ENCODE results near the gene NINJ1. TPM values are rescaled to one million over a fixed set of nuclear protein-coding genes. Genes with fewer than 3 reads are reported as not detected.

NINJ1 gene
- total and polyA plus RNA-seq, 2 of the 4 experiments (the other 2 are of a cell fraction): 21.9 to 38.8 TPM

DNA sequence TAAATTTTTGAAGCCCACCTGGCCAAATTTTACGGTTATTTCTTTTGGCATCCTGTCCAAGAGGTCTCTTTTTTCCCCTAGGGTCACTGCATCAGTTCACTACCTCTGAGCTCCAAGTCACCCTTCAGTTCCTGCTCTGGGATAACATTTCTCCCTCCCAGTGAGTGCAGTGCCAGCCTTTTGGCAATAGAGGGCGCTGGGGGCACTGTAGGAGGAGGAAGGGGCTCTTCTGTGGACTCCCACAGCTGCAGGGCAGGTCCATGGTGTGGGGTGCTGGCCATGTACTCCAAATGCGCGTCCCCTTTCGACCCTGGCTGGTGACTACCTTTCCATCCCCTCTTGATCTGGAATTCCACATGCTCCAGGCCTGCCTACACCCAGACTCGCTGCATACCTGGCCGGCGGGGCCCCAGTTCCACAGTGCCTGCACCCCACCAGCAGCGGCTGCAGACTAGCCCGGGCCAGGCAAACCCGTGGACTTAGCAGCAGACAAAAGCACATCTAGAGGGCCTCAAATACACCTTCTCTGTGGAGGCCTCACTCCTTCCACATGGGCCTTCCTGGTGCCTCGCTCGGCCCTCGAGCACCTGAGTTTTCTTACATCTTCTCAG lies 20.3 kb upstream of the NINJ1 start:
- BruUV-seq (replicated peaks): no TSS peak
- no peak overlapping the region for H4K5ac ChIP-seq (ENCODE audit: low read depth, low read length)
- H3K27ac ChIP-seq (ENCODE audit: insufficient read depth, low read length): no peak overlapping the region
- H3K4me3 ChIP-seq (ENCODE audit: insufficient read depth, low read depth, low read length): no peak overlapping the region
- ChIA-PET POLR2A (ENCODE audit: unreplicated experiment) (no interaction called here), CTCF (interaction anchor here (0.5 to 1.3 kb wide), 3 partner anchors 12 to 412 kb away, joined by 3 to 5 read pairs (median 4); no protein-coding TSS in a partner anchor)
- in situ Hi-C loops (cut with MboI; ENCODE audit: low sequenced_read_pairs) (loop anchor here (25.0 kb wide), 1 partner anchor 808 kb away; the partner anchor contains the start of gene BARX1), intact Hi-C loops (cut with micrococcal nuclease) (loop anchor here (5.0 kb wide), 1 partner anchor 47 kb away; no protein-coding TSS in a partner anchor), dilution Hi-C loops (cut with HindIII; ENCODE audit: low sequenced_read_pairs, unreplicated experiment) (no loop called here)
- H3K36me3 ChIP-seq (ENCODE audit: control insufficient read depth, insufficient read depth, low read length): no peaks in the 10 kb centered on the region
- no peaks in the 10 kb centered on the region for H3K9me3 ChIP-seq (ENCODE audit: control insufficient read depth, insufficient read depth, low read length)
- H4K8ac ChIP-seq (ENCODE audit: low read depth in 2 of 2, low read length in 2 of 2): no peak overlapping the region
- H3K79me1 ChIP-seq (ENCODE audit: low read depth in 1 of 2, low read length in 2 of 2): no peaks in the 10 kb centered on the region; a peak in 1 of 4 replicates
- H3K4me1 ChIP-seq (ENCODE audit: control insufficient read depth, insufficient read depth, low read length): no peaks in the 10 kb centered on the region
- H3K27me3 ChIP-seq (ENCODE audit: control insufficient read depth, insufficient read depth, low read length): no peaks in the 10 kb centered on the region
- ATAC-seq (ENCODE audit: low read depth) (peak; percentile 57), DNase-seq (no peak)
- H3K18ac ChIP-seq (ENCODE audit: low read depth, low read length): no peak overlapping the region
- no peak overlapping the region for H3K9ac ChIP-seq (ENCODE audit: low read depth, low read length)
- no peak overlapping the region for H2AK5ac ChIP-seq (ENCODE audit: low read depth, low read length)
- no peak overlapping the region for H2BK120ac ChIP-seq (ENCODE audit: low read depth, low read length)
- no peak overlapping the region for H3K4ac ChIP-seq (ENCODE audit: low read depth, low read length)
- TF ChIP-seq RAD21 (IDR thresholded peaks at IDR 0.05; ENCODE audit: low read length) (peak; percentile 32; the same call in 1 of the 2 replicates), FOS (IDR thresholded peaks at IDR 0.05; ENCODE audit: low read depth, low read length) (no peak), MXI1 (IDR thresholded peaks at IDR 0.05; ENCODE audit: borderline replicate concordance, low read depth, low read length) (no peak), CHD1 (IDR thresholded peaks at IDR 0.05; ENCODE audit: low read depth, low read length) (no peak), SMC3 (IDR thresholded peaks at IDR 0.05; ENCODE audit: low read depth, low read length) (peak; percentile 8; the same call in 1 of the 2 replicates), MAFK (IDR thresholded peaks at IDR 0.05; ENCODE audit: low read depth, low read length) (no peak), NFE2L2 (IDR thresholded peaks at IDR 0.05; ENCODE audit: low read depth, low read length) (no peak), RCOR1 (IDR thresholded peaks at IDR 0.05; ENCODE audit: insufficient replicate concordance, low read length) (no peak), POLR2A (IDR thresholded peaks at IDR 0.05; ENCODE audit: low read depth, low read length) (no peak), MAZ (IDR thresholded peaks at IDR 0.05; ENCODE audit: borderline replicate concordance, low read depth, low read length) (no peak), BHLHE40 (IDR thresholded peaks at IDR 0.05; ENCODE audit: low read depth, low read length) (no peak), RFX5 (IDR thresholded peaks at IDR 0.05; ENCODE audit: low read depth, low read length) (no peak), CEBPB (IDR thresholded peaks at IDR 0.05; ENCODE audit: low read depth, low read length) (no peak)
- TF ChIP-seq, protein P1, sequence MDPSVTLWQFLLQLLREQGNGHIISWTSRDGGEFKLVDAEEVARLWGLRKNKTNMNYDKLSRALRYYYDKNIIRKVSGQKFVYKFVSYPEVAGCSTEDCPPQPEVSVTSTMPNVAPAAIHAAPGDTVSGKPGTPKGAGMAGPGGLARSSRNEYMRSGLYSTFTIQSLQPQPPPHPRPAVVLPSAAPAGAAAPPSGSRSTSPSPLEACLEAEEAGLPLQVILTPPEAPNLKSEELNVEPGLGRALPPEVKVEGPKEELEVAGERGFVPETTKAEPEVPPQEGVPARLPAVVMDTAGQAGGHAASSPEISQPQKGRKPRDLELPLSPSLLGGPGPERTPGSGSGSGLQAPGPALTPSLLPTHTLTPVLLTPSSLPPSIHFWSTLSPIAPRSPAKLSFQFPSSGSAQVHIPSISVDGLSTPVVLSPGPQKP (IDR thresholded peaks at IDR 0.05; ENCODE audit: borderline replicate concordance, low read depth, low read length): no peak
- TF ChIP-seq, protein P2, sequence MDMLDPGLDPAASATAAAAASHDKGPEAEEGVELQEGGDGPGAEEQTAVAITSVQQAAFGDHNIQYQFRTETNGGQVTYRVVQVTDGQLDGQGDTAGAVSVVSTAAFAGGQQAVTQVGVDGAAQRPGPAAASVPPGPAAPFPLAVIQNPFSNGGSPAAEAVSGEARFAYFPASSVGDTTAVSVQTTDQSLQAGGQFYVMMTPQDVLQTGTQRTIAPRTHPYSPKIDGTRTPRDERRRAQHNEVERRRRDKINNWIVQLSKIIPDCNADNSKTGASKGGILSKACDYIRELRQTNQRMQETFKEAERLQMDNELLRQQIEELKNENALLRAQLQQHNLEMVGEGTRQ (IDR thresholded peaks at IDR 0.05; ENCODE audit: low read depth, low read length): no peak
- TF ChIP-seq, protein P3, sequence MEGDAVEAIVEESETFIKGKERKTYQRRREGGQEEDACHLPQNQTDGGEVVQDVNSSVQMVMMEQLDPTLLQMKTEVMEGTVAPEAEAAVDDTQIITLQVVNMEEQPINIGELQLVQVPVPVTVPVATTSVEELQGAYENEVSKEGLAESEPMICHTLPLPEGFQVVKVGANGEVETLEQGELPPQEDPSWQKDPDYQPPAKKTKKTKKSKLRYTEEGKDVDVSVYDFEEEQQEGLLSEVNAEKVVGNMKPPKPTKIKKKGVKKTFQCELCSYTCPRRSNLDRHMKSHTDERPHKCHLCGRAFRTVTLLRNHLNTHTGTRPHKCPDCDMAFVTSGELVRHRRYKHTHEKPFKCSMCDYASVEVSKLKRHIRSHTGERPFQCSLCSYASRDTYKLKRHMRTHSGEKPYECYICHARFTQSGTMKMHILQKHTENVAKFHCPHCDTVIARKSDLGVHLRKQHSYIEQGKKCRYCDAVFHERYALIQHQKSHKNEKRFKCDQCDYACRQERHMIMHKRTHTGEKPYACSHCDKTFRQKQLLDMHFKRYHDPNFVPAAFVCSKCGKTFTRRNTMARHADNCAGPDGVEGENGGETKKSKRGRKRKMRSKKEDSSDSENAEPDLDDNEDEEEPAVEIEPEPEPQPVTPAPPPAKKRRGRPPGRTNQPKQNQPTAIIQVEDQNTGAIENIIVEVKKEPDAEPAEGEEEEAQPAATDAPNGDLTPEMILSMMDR (conservative IDR thresholded peaks at IDR 0.05; ENCODE audit: low read depth, low read length): peak; percentile 44
- peak overlapping the region; percentile 26 for H2AK9ac ChIP-seq (replicated peaks; ENCODE audit: low read depth, low read length, poor library complexity)
- no peaks in the 10 kb centered on the region for H3K9me1 ChIP-seq (ENCODE audit: insufficient read depth, low read length)
- H2BK15ac ChIP-seq (ENCODE audit: low read depth, low read length): no peak overlapping the region
- no peak overlapping the region for H2AFZ ChIP-seq (replicated peaks; ENCODE audit: low read length, poor library complexity)
- no peak overlapping the region for H3K56ac ChIP-seq (ENCODE audit: extremely low read depth, insufficient read depth, low read length)
- H2BK20ac ChIP-seq (ENCODE audit: low read depth, low read length): no peak overlapping the region
- H2BK5ac ChIP-seq (ENCODE audit: low read depth, low read length, poor library complexity, severe bottlenecking): no peak overlapping the region
- no peak overlapping the region for H4K91ac ChIP-seq (ENCODE audit: insufficient read depth, low read depth, low read length)
- no peak overlapping the region for H3K23ac ChIP-seq (ENCODE audit: low read depth, low read length)
- H3K14ac ChIP-seq (replicated peaks; ENCODE audit: low read depth, low read length): no peak overlapping the region
- 72% methylated on average over 6 of the region's 14 CpGs; no CpG with 5 or more reads in 1 of the 2 experiments for WGBS, 2 experiments (ENCODE audit: extremely low coverage in 2 of 2, insufficient read length in 1 of 2)
- H3K4me2 ChIP-seq (ENCODE audit: low read depth, low read length): no peak overlapping the region
- no peaks in the 10 kb centered on the region for H4K20me1 ChIP-seq (ENCODE audit: insufficient read depth, low read length)
